ENCODE results near the gene GOLT1A.
"Not testable (repeated sequence)": the region's sequence is repeated elsewhere in the genome, so short reads cannot be mapped to it uniquely, and the experiment has no call there.

Gene GOLT1A

GRCh38 chr1:204248954-204249353, 35.2 kb upstream of the GOLT1A start:
- DNase-seq (ENCODE audit: low read depth) = no peak

- DNase-seq (ENCODE audit: low read depth) = no peak
Measured at GRCh38 chr1:204246876-204247275, 33.1 kb upstream of the GOLT1A start.

DNA sequence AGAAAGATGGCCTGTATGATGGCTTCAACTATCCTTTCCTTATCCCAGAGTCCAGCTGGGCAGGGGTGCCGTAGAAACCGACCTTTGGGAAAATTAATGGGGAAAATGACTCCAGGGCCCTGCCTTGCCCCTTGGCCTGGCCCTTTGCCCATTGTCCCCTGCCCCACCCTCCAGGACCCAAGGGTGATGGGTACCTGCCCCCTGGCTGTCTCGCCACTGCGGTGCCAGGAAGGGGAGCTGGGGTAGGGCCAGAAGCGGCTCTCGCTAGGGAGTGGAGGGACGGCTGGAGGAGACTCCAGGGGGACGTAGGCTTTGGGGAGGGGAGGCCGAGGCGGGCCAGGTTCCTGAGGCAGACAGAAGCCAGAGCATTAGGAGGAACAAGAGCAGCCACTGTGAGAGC, 29.1 kb upstream of the GOLT1A start:
- no peak for DNase-seq (ENCODE audit: low read depth)

- no peak for DNase-seq (ENCODE audit: low read depth)
Measured at GRCh38 chr1:204241914-204242313, 28.1 kb upstream of the GOLT1A start.

- no peak for DNase-seq (ENCODE audit: low read depth)
Measured at GRCh38 chr1:204241050-204241449, 27.3 kb upstream of the GOLT1A start.

GRCh38 chr1:204240233-204240632, 26.4 kb upstream of the GOLT1A start:
- no peak for DNase-seq (ENCODE audit: low read depth)

- DNase-seq (ENCODE audit: low read depth) = not testable (repeated sequence)
Measured at GRCh38 chr1:204239401-204239800, 25.6 kb upstream of the GOLT1A start.

DNA sequence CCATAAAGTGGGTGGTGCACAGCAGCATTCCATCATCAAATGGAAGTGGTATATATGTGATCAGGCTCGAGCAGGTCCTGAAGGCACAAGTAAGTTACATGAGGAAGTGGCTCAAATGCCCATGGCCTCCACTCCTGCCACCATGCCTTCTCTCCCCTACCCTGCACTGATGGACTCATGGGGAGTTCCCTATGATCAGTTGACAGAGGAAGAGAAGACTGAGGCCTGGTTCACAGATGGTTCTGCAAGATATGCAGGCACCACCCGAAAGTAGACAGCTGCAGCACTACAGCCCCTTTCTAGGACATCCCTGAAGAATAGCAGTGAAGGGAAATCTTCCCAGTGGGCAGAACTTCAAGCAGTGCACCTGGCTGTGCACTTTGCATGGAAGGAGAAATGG, 24.7 kb upstream of the GOLT1A start:
- DNase-seq (ENCODE audit: low read depth) = not testable (repeated sequence)

GRCh38 chr1:204237515-204237914, 23.7 kb upstream of the GOLT1A start:
- DNase-seq (ENCODE audit: low read depth) = not testable (repeated sequence)

DNA sequence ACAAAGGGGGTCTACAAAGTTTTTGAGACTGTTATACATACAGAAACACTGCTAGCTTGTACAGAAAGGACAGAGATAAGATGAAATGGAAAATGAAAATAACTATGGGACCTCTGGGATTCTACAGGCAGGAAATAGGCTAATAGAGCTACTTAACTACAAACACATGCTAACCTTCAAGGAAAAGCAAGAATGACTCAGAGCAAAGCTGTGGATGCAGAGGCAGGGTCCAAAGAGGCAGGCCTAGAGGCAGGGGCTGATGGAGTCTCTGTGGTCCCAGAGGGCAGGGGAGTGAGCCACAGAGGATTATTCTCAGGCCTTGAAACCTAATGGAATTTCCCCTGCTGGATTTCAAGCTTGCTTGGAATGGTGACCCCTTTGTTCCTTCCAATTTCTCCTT, 18.7 kb upstream of the GOLT1A start:
- no peak for DNase-seq (ENCODE audit: low read depth)

DNA sequence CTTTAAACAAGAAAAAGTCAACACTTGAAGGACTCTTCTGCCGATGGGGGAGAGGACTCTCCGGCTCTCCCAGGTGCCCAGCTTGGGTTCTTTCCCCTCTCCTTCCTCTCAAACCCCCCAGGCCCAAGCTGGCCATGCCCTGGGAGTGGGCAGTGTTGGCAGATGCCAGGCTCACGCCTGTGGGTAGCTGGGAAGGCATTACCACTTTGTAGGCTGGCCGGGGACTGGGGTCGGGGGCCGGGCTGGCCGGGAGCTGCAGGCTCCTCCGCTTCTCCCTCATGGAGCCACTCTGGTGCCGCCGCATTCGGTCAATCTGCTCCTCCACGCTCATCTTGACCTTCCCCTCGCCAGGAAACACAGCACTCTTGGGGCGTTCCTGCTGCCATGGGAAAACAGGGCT, 16.4 kb upstream of the GOLT1A start:
- DNase-seq (ENCODE audit: low read depth) = no peak

DNA sequence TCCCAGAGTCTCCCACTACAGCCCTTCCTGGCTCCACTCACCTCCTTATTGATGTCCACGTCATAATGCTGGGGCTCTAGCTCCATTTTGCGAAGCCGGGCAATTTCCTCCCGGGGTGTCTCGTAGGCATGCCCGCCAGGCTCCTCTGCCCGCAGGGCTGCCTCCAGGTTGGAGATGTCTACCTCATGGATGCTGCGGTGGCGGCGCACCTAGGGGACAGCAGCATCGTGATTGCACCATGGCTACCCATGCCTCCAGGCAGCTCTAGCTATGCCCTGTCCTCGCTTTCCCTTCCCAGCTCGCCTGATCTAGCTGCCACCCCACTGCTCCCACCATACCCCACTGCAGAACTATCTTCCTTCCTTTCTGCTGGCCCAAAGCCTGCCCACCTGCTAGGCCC, 15.1 kb upstream of the GOLT1A start:
- no peak for DNase-seq (ENCODE audit: low read depth)

DNA sequence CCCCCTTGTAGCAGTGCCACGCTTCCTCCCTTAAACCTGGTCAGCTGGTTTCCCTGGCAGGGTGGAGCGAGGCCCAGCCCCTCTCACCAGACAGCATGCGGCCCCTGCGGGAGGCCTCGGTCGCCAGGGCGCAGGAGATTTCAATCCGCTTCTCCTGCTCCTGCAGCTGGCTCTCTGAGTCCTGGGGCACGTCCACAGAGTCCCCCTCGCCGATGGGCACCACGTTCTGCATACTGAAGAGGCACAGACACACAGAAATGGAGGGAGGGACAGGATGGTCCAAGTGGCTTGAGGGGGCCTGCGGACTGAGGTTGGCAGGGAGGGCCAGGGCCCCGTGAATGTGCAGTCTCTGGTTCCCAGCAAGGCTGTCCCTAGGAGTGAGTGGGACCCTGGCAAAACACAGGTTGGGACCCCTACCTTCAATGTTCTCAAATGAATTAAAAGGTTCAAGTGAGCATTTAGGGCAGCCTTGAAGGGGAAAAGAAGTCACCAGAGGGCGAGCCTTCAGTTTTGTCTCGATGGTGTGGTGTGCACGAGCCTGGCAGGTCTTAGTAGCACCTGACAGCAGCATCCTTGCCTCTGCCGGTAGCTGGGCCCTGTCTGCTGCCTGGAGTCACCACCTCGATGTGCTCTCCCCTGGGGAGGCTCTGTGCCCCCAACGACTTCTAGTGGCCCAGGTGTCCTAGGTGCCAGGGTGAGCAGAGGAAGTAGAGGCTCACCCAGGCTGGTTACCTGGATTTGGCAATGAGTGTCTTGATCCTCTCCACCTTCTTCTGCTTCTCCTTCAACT, 14.4 kb upstream of the GOLT1A start:
- no peak for DNase-seq (ENCODE audit: low read depth)

GRCh38 chr1:204227351-204227750, 13.6 kb upstream of the GOLT1A start:
- DNase-seq (ENCODE audit: low read depth) = no peak

GRCh38 chr1:204225841-204226735, 12.3 kb upstream of the GOLT1A start:
- no peak for DNase-seq (ENCODE audit: low read depth)

GRCh38 chr1:204224655-204225054, 10.9 kb upstream of the GOLT1A start:
- no peak for DNase-seq (ENCODE audit: low read depth)

- DNase-seq (ENCODE audit: low read depth) = no peak
Measured at GRCh38 chr1:204223129-204223860, 9.5 kb upstream of the GOLT1A start.

DNA sequence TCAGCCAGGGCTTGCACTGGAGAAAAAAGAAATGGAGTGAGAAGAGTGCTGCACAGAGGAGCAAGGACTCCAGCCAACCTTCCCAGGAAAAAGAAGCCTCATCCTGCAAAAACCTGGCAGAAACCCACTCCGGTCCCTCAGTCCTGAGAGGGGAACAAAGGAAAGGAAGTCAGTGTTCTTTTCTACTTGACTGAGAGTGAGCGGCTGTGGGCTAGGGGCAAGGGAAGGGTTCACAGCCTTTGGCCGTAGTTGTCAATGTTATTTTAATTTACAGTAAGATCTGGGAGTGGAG, 8.9 kb upstream of the GOLT1A start:
- no peak for DNase-seq (ENCODE audit: low read depth)

GRCh38 chr1:204222006-204222763, 8.4 kb upstream of the GOLT1A start:
- no peak for DNase-seq (ENCODE audit: low read depth)

GRCh38 chr1:204221271-204221670, 7.5 kb upstream of the GOLT1A start:
- DNase-seq (ENCODE audit: low read depth) = no peak

DNA sequence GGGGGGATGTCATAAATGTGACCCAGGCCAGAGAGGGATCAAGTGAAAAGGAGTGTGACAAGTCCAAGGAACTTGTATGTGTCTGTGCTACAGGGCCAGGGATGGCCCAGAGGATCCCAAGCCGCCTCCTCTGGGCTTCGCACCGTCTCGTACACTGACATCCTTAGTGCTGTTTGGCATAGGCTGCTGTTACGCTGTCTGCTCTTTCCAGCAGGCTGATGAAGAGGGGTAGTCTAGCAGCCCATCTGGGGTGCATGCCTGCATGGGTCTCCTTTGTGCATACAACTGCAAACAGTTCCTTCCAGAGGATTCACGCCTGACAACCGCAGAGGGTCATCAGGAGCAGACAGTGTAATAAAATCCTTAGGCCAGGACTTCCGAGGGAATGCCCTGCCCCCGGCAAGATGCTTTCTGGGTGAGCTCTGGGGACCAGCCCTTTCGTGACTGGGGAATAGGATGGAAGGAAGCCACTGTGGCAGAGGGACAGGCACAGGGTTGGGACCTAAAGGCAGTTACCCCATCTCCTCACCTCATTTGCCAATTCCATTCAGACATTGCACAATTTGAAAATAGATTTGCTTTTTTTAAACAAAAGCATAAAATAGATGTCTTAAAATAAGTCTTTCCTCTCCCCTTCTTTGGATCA, 6.3 kb upstream of the GOLT1A start:
- no peak for DNase-seq (ENCODE audit: low read depth)

- DNase-seq (ENCODE audit: low read depth) = no peak
Measured at GRCh38 chr1:204218552-204218951, 4.8 kb upstream of the GOLT1A start.

Measured in stimulated activated CD8-positive, alpha-beta memory T cell treated with anti-CD3 and anti-CD28 coated beads, Interleukin-12 subunit alpha, Interleukin-12 subunit beta, amount 100 ng/mL, for 4 hours (primary cell).